HepG2 (cell line): ENCODE measurements around the gene GLUD1. TPM values are rescaled to one million over a fixed set of nuclear protein-coding genes. Genes with fewer than 3 reads are reported as not detected.

ENCODE experiments used
- IKZF1 ChIP-seq: fragments of 450-650 bp; IDR thresholded peaks from 2 replicates; pipeline ENCODE4 v1.7.1; 2016
- MYPOP ChIP-seq: sonication (generic); formaldehyde crosslinking; IDR thresholded peaks from 2 replicates; pipeline ENCODE4 v1.8.1; 2023; ENCODE audit warnings: mild to moderate bottlenecking, moderate library complexity, missing genetic modification reagents
- TBL1XR1 ChIP-seq: fragments of 150-350 bp; IDR thresholded peaks from 2 replicates; pipeline ENCODE4 v1.6.1; 2014; ENCODE audit warnings: borderline replicate concordance, low read length; ENCODE audit not compliant: partially characterized antibody
- TSC22D2 ChIP-seq: sonication (generic); formaldehyde crosslinking; IDR thresholded peaks from 2 replicates; pipeline ENCODE4 v1.5.1; 2020; ENCODE audit warnings: missing genetic modification reagents, mild to moderate bottlenecking, borderline replicate concordance
- ZFP36L1 ChIP-seq: sonication (generic); formaldehyde crosslinking; IDR thresholded peaks from 2 replicates; pipeline ENCODE4 v1.8.0; 2022; ENCODE audit warnings: mild to moderate bottlenecking, missing genetic modification reagents, moderate library complexity
- ZHX2 ChIP-seq, 2 experiments: sonication (generic) in 1 of 2; formaldehyde crosslinking in 1 of 2; IDR thresholded peaks; 2 replicates each; pipeline versions ENCODE4 v1.6.1 to v1.9.0; 2014 to 2022; ENCODE audit warnings: antibody characterized with exemption in 1 of 2, borderline replicate concordance in 1 of 2, inconsistent platforms in 1 of 2, low read depth in 1 of 2, missing genetic modification reagents in 1 of 2
- ZNF546 ChIP-seq: sonication (generic); formaldehyde crosslinking; conservative IDR thresholded peaks from 2 replicates; pipeline ENCODE4 v1.8.1; 2023; ENCODE audit warnings: mild to moderate bottlenecking, missing genetic modification reagents
- ZNF567 ChIP-seq: sonication (generic); formaldehyde crosslinking; IDR thresholded peaks from 2 replicates; pipeline ENCODE4 v1.8.1; 2023; ENCODE audit warnings: mild to moderate bottlenecking, missing genetic modification reagents, borderline replicate concordance
- ZNF615 ChIP-seq: sonication (generic); formaldehyde crosslinking; IDR thresholded peaks from 2 replicates; pipeline ENCODE4 v1.5.0; 2020; ENCODE audit warnings: mild to moderate bottlenecking, missing genetic modification reagents, borderline replicate concordance
- polyA plus RNA-seq, 8 experiments: library from polyadenylated mRNA; depleted of rRNA in 3 of 8; stranded (reverse) in 7 of 8; unstranded in 1 of 8; fragments of >200 nt; fragmentation: Illumina TruSeq in 4 of 8; extraction: Trizol in 4 of 8; gene quantifications; 2 replicates each; pipeline versions ENCODE4 v1.2.1 to v1.2.3, GENCODE V29; 2011 to 2016; ENCODE audit warnings: low read depth in 4 of 8, missing spikeins in 1 of 8, mixed read lengths in 1 of 8; ENCODE audit not compliant: insufficient read depth in 1 of 8
- total RNA-seq, 5 experiments: library from RNA; depleted of rRNA; stranded (reverse); fragments of >200 nt; fragmentation: Illumina TruSeq; extraction: Trizol; gene quantifications; 2 replicates each; pipeline ENCODE4 v1.2.3, GENCODE V29; 2016; ENCODE audit warnings: low read depth in 1 of 5
- TF ChIP-seq, protein P1 (sequence below), 2 experiments: fragments of 450-650 bp in 1 of 2; sonication (generic) in 1 of 2; formaldehyde crosslinking in 1 of 2; IDR thresholded peaks; 2 replicates each; pipeline versions ENCODE4 v1.6.1 to v1.8.0; 2016 to 2022; ENCODE audit warnings: antibody characterized with exemption in 1 of 2, mild to moderate bottlenecking in 1 of 2, missing genetic modification reagents in 1 of 2

GLUD1 gene
- total and polyA plus RNA-seq, 2 of the 13 experiments (the other 11 are each of a cell fraction or from before 2014, with no cell fraction given) = 301 to 798 TPM

DNA sequence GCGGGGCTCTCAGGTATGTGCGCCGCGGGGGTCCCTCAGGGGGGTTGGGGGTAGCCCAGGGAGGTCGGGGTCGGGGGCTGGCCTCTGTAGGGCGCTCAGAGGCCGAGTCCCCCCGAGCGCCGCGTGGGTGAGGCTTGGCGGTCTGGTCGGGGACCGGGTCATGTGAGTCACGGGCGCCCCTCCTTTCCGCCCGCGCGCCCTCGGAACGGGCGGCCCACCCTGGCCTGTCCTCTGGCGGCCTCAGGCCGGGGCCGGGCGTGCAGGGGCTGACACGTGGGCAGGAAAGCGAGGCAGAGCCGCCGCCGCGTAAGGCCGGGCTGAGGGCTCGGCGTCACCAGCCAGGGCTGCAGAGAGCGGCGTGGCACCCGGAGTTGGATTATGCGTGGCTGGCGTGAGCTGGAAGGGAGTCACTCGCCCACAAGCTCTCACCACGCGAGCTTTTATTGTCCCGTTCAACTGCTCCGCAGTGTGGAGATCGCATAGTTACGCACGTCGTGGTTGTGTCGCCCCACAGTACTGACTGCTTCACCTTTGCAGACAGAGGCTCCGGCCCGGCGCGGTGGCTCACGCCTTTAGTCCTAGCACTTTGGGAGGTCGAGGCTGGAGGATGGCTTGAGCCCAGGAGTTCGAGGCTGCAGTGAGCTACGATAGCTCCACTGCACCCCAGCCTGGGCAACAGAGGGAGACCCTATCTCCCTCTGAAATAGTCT is 748 bp upstream of the GLUD1 start (continued):
- TF ChIP-seq, protein P1, sequence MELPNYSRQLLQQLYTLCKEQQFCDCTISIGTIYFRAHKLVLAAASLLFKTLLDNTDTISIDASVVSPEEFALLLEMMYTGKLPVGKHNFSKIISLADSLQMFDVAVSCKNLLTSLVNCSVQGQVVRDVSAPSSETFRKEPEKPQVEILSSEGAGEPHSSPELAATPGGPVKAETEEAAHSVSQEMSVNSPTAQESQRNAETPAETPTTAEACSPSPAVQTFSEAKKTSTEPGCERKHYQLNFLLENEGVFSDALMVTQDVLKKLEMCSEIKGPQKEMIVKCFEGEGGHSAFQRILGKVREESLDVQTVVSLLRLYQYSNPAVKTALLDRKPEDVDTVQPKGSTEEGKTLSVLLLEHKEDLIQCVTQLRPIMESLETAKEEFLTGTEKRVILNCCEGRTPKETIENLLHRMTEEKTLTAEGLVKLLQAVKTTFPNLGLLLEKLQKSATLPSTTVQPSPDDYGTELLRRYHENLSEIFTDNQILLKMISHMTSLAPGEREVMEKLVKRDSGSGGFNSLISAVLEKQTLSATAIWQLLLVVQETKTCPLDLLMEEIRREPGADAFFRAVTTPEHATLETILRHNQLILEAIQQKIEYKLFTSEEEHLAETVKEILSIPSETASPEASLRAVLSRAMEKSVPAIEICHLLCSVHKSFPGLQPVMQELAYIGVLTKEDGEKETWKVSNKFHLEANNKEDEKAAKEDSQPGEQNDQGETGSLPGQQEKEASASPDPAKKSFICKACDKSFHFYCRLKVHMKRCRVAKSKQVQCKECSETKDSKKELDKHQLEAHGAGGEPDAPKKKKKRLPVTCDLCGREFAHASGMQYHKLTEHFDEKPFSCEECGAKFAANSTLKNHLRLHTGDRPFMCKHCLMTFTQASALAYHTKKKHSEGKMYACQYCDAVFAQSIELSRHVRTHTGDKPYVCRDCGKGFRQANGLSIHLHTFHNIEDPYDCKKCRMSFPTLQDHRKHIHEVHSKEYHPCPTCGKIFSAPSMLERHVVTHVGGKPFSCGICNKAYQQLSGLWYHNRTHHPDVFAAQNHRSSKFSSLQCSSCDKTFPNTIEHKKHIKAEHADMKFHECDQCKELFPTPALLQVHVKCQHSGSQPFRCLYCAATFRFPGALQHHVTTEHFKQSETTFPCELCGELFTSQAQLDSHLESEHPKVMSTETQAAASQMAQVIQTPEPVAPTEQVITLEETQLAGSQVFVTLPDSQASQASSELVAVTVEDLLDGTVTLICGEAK (IDR thresholded peaks at IDR 0.05) = no peak
- TF ChIP-seq, protein P1 (CRISPR knock-in tag; IDR thresholded peaks at IDR 0.05) = peak; percentile 89
- TF ChIP-seq TBL1XR1 (no peak), TSC22D2 (CRISPR knock-in tag) (peak; percentile 66; the same call in 1 of the 2 replicates), ZNF546 (CRISPR knock-in tag) (peak; percentile 84; the same call in 1 of the 2 replicates), ZHX2 (IDR thresholded peaks at IDR 0.05; ENCODE audit: low read depth) (peak; percentile 65; the same call in 1 of the 2 replicates), ZHX2 (CRISPR knock-in tag; IDR thresholded peaks at IDR 0.05; ENCODE audit: borderline replicate concordance) (no peak), ZNF567 (CRISPR knock-in tag) (no peak; the same call in 1 of the 2 replicates), MYPOP (CRISPR knock-in tag) (peak; percentile 35; the same call in 1 of the 2 replicates), IKZF1 (no peak), ZFP36L1 (peak; percentile 92; the same call in 1 of the 2 replicates), ZNF615 (0 out of 2 replicates have a peak, but pooled peaks have one; percentile 60)
